ENCODE data around the gene ANAPC2.

- TF ChIP-seq, protein P1, sequence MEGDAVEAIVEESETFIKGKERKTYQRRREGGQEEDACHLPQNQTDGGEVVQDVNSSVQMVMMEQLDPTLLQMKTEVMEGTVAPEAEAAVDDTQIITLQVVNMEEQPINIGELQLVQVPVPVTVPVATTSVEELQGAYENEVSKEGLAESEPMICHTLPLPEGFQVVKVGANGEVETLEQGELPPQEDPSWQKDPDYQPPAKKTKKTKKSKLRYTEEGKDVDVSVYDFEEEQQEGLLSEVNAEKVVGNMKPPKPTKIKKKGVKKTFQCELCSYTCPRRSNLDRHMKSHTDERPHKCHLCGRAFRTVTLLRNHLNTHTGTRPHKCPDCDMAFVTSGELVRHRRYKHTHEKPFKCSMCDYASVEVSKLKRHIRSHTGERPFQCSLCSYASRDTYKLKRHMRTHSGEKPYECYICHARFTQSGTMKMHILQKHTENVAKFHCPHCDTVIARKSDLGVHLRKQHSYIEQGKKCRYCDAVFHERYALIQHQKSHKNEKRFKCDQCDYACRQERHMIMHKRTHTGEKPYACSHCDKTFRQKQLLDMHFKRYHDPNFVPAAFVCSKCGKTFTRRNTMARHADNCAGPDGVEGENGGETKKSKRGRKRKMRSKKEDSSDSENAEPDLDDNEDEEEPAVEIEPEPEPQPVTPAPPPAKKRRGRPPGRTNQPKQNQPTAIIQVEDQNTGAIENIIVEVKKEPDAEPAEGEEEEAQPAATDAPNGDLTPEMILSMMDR (conservative IDR thresholded peaks at IDR 0.05; ENCODE audit: low read length) = peak; percentile 79
- no peak for TF ChIP-seq EZH2phosphoT487 (IDR thresholded peaks at IDR 0.05; ENCODE audit: borderline replicate concordance, low read depth, low read length)
These were observed 11.8 kb downstream of the ANAPC2 start for GRCh38 chr9:137176302-137177182.
